Measurements from ENCODE around the gene CCDC197.

CCDC197 gene

GRCh38 chr14:94056579-94057308, 59.6 kb downstream of the CCDC197 start:
- TF ChIP-seq, protein P1, sequence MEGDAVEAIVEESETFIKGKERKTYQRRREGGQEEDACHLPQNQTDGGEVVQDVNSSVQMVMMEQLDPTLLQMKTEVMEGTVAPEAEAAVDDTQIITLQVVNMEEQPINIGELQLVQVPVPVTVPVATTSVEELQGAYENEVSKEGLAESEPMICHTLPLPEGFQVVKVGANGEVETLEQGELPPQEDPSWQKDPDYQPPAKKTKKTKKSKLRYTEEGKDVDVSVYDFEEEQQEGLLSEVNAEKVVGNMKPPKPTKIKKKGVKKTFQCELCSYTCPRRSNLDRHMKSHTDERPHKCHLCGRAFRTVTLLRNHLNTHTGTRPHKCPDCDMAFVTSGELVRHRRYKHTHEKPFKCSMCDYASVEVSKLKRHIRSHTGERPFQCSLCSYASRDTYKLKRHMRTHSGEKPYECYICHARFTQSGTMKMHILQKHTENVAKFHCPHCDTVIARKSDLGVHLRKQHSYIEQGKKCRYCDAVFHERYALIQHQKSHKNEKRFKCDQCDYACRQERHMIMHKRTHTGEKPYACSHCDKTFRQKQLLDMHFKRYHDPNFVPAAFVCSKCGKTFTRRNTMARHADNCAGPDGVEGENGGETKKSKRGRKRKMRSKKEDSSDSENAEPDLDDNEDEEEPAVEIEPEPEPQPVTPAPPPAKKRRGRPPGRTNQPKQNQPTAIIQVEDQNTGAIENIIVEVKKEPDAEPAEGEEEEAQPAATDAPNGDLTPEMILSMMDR (IDR thresholded peaks at IDR 0.05; ENCODE audit: poor library complexity, severe bottlenecking) = no peak
- no peaks in the 10 kb centered on the region for H3K9me3 ChIP-seq (ENCODE audit: severe bottlenecking)
- DNase-seq (ENCODE audit: low spot score) (no peak), ATAC-seq (ENCODE audit: low read depth) (no peak)
- no peak overlapping the region for H3K27ac ChIP-seq (ENCODE audit: poor library complexity, severe bottlenecking)
- no peaks in the 10 kb centered on the region for H3K4me1 ChIP-seq (ENCODE audit: insufficient read depth, poor library complexity, severe bottlenecking)
- no peaks in the 10 kb centered on the region for H3K27me3 ChIP-seq (ENCODE audit: insufficient read depth, poor library complexity, severe bottlenecking)
- H3K4me3 ChIP-seq (ENCODE audit: severe bottlenecking) = no peak overlapping the region
- peaks cover 95% of the 10 kb centered on the region for H3K36me3 ChIP-seq (ENCODE audit: low read depth)

- no peak overlapping the region for H3K27ac ChIP-seq (ENCODE audit: poor library complexity, severe bottlenecking)
- DNase-seq (ENCODE audit: low spot score) (no peak), ATAC-seq (ENCODE audit: low read depth) (no peak)
- no peak overlapping the region for H3K4me3 ChIP-seq (ENCODE audit: severe bottlenecking)
- TF ChIP-seq, protein P1 (IDR thresholded peaks at IDR 0.05; ENCODE audit: poor library complexity, severe bottlenecking) = no peak
- H3K36me3 ChIP-seq (ENCODE audit: low read depth) = peaks cover 97% of the 10 kb centered on the region
- H3K9me3 ChIP-seq (ENCODE audit: severe bottlenecking) = no peaks in the 10 kb centered on the region
- H3K27me3 ChIP-seq (ENCODE audit: insufficient read depth, poor library complexity, severe bottlenecking) = no peaks in the 10 kb centered on the region
- peaks cover 12% of the 10 kb centered on the region for H3K4me1 ChIP-seq (ENCODE audit: insufficient read depth, poor library complexity, severe bottlenecking)
Observed at GRCh38 chr14:94058128-94058673, 61.1 kb downstream of the CCDC197 start.
